Stimulated activated CD4-positive, alpha-beta T cell treated with anti-CD3 and anti-CD28 coated beads, Interleukin-4, amount 100 ng/mL, for 4 hours (primary cell): ENCODE measurements around the gene ITGB6.
"Not testable (repeated sequence)": the region's sequence is repeated elsewhere in the genome, so short reads cannot be mapped to it uniquely, and the experiment has no call there.

Experiments used
- DNase-seq, 2 experiments: peaks; one replicate each; pipeline ENCODE4 v3.0.0-alpha.2; 2020

Gene ITGB6

GRCh38 chr2:160220545-160221009, 20.5 kb upstream of the ITGB6 start:
- no peak for DNase-seq

DNA sequence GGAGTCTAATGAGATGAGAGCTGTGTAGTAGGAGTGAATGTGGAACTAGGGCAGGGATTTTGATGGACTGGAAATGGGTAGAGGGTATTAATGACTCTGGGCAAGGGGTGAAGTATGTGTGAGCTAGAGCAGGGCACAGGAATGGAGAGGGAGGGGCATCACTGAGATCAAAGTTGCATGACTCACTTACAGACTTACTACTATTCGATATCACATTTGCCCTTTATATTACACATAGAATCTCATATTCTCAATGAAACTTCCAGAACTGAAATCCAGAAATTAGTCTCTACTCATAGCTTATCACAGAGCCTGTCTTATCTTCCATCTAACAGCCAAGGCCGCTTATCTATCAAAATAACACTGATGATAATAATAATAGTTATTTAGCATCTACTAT, 20.0 kb upstream of the ITGB6 start:
- no peak for DNase-seq

- DNase-seq: no peak
These were observed 14.7 kb upstream of the ITGB6 start for GRCh38 chr2:160214461-160215445.

- no peak for DNase-seq
These were observed 13.4 kb upstream of the ITGB6 start for GRCh38 chr2:160213511-160213910.

DNA sequence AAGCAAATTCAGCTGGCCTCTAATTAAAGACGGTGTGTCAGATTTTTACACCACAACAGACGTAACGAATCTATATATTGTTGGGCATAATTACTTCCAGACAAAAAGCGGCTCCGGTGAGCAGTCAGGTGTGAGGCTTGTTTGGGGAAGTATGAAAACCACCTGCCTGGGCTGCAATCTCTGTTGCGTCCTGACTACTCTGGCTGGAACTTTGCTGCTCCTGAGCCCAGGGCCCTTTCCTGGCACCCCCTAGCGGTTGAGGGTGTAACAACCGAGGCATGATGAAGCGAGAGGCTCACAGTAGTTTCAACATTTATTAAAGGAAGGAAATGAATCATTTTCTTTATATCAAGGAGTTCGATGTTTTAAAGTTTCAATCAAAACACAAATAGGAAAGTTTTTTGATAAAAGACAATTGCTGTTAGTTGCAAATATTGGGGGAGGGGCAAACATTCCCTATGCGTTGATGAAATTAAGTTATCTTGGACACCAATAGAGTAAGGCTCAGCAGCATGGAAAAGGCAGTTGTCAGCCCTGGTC, 10.6 kb upstream of the ITGB6 start:
- peak; percentile 57 to 65 for DNase-seq

DNA sequence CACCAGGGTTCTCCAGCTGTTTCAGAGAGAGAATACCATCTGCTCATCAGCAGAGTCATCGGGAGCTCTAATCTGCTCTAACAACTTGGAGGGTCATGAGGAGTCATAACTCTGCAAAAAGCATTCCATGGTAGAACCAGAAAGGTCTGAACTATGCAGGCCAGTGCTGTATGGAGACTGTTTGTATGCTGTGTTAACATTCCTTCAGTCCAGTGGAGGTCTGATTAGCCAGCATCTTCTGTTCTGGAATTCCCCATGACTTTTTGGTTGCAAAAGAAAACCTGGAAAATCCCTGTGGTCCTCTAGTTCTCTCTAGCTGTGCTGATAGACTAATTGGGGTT, 9.4 kb upstream of the ITGB6 start:
- DNase-seq: no peak

GRCh38 chr2:160208655-160209515, 8.8 kb upstream of the ITGB6 start:
- no peak for DNase-seq

- DNase-seq: no peak
These were observed 8.0 kb upstream of the ITGB6 start for GRCh38 chr2:160207804-160208654.

GRCh38 chr2:160207271-160207670, 7.2 kb upstream of the ITGB6 start:
- DNase-seq: no peak

DNA sequence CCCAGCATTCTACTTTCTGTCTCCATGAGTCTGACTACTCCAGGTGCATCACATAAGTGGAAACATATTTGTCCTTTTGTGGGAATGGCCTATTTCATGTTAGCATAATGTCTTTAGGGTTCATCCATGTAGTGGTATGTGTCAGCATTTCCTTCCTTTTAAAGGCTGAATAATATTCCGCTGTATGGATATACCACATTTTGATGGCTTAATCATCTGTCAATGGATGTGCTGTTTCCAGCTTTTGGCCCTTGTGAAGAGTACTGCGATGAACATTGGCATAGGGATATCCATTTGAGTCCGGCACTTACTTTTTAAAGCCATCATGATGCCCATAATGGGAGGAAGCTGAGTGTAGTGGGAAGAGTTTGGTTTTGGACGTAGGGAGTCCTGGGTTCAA, 6.4 kb upstream of the ITGB6 start:
- DNase-seq: no peak

DNA sequence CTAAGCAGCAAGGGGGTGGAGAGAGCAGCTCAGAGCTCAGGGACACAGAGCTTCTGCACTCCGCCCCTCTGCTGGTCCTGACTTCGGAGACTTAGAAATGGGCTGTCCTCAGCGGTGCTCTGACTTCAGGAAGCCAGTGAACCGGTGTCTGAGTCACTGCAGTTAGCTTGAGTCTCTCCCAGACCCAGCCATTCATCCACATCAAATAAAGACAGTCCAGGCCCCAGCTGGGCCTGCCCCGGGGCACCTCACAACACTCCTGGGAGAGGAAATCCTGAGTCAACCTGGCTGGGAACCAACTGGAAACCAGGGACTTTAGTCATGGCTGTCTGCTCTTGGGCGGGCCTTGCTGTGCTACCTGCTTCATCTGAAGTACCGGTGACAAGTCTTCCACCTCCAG, 5.4 kb upstream of the ITGB6 start:
- no peak for DNase-seq

- no peak for DNase-seq
These were observed 3.4 kb upstream of the ITGB6 start for GRCh38 chr2:160203422-160203821.

DNA sequence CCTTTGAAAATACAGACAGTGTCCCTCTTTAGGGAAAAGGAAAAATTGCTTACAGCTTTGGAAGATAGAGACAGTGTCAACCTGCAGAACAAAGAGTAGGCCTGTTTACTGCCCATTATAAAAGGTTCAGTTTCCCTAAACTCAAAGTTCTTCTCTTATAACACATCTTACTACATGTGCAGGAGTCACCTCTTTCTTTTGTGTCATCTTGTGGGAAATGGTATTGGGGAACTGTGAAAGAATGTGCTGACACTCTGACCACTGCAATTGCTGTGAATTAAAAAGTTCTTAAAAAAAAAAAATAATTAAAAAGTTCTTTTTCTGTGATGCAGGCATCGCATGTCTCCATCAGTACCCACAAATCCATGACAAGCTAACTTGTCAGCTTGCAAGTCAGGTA, 2.9 kb upstream of the ITGB6 start:
- DNase-seq: no peak

DNA sequence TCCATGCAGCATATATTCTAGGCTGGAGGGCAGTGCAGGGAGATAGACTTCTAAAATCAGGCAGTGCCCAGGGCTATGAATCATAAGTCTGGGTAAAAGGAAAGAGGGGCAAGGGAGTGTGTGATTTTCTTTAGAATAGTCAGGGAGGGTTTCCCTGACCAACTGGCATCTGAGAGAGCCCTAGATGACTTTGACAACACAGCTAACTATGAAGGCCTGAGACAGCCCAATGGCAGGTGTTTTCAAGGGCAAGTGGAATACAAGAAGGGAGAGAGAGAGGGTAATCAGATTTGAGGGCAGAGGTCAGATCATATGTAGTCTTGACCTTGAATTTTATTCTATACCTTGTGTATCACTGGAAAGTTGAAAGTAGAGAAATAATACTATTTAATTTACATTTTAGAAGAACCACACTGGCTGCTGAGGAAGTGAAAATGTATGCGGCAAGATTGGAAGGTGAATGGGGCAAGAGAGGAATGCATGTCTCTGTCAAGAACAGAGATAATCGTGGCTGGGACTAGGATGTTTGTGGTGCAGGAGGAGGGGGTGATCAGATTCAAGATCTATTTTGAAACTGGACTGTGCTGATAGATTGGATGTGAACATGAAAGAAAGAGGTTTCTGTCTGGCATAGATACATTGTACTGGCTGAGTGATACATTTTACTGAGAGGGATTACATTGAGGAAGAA, 1.9 kb upstream of the ITGB6 start:
- no peak for DNase-seq

GRCh38 chr2:160200921-160201320, 849 bp upstream of the ITGB6 start:
- no peak for DNase-seq

DNA sequence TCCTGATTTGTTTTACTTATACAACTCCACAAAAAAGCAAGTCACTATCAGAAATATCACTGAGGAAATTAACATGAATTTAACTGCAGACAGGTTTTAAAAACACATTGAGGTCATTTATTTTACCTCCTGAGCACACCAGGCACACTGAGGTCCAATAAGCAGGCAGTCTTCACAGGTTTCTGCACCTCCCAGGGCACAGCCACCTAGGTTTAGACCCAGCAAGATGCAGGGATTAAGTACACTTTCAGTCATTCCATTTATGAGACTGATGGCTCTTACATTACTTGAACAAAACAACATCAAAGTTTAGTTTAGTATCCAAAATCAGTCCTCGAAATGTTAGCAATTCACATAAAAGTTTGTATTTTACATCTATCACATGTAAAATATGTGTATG, 1.0 kb downstream of the ITGB6 start:
- DNase-seq: no peak

DNA sequence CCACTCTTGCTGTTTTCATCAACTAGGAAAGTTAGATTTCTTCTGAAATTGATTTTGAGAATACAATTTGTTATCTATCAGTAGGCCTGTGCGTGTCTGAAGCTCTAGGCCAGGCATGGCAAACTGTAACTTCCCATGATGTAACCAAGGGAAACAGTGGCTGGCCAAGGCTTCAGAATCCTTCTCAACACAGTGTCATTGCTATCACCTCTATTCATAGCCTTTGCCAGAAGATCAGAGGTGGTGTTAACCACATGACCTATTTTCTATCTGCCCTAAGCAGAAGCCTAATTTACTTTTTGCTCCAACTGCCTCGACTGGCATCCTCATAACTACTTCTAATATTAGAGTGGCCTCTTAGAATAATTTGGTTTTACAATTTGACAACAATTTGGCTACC, 2.5 kb downstream of the ITGB6 start:
- DNase-seq: no peak

DNA sequence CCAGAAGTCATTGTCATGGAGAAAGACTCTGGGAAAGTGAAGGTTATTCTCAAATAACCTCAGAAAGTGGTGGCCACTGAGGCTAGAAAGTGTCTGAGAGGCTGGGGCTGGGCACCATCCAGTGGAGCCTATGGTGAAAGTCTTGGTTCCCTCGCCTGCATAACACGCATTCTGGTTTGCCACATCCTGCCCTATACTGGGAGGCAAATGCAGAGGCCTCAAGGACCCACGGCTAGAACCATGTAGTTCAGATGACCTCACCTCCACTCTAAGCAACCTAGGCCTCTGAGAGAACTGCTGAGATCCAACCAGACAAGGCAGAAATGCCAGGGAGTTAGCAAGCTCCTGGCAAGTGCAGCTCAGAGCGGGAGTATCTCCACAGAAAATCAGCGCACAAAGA, 5.1 kb downstream of the ITGB6 start:
- DNase-seq: no peak

DNA sequence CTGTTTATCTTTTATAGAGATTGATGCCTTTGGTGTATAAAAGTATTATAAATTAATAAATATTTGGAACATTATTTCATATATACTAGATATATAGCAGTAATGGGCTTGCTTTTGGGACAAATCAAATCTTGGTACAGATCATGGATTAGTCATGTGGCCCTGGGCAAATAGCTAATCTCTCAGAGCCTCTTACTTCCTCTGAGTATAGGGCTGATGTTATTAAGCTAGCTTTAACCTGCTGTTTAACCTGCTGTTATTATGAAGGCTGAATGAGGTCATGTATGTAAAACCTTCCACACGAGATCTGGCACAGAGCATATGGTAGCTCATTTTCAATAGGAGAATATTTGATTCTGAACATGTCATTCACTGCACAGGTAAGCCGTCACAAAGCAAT, 5.7 kb downstream of the ITGB6 start:
- DNase-seq: no peak

DNA sequence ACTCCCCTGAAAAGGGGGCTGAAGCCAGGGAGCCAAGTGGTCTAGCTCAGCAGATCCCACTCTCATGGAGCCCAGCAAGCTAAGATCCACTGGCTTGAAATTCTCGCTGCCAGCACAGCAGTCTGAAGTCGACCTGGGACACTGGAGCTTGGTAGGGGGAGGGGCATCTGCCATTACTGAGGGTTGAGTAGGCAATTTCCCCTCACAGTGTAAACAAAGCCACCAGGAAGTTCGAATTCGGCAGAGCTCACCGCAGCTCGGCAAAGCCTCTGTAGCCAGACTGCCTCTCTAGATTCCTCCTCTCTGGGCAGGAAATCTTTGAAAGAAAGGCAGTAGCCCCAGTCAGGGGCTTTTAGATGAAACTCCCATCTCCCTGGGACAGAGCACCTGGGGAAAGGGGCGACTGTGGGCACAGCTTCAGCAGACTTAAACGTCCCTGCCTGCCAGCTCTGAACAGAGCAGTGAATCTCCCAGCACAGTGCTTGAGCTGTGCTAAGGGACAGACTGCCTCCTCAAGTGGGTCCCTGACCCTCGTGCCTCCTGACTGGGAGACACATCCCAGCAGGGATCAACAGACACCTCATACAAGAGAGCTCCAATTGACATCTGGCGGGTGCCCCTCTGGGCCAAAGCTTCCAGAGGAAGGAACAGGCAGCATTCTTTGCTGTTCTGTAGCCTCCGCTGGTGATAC, 18.8 kb downstream of the ITGB6 start:
- DNase-seq: peak in 1 of 2 experiments; percentile 4

DNA sequence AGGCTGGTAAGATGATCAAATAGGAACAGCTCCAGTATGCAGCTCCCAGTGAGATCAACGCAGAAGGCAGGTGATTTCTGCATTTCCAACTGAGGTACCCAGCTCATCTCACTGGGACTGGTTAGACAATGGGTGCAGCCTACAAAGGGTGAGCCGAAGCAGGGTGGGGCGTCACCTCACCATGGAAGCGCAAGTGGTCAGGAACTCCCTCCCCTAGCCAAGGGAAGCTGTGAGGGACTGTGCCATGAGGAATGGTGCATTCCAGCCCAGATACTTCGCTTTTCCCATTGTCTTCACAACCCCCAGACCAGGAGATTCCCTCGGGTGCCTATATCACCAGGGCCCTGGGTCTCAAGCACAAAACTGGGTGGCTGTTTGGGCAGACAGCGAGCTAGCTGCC, 19.4 kb downstream of the ITGB6 start:
- DNase-seq: not testable (repeated sequence)
